ENCODE results near the gene SELPLG.

GRCh38 chr12:108679106-108679681 lies 45.5 kb upstream of the SELPLG start:
- TF ChIP-seq CTCF (IDR thresholded peaks at IDR 0.05) = no peak
- TF ChIP-seq POLR2A (IDR thresholded peaks at IDR 0.05) = no peak

Measured in Peyer's patch (tissue), 4 donors.